HepG2 (cell line): ENCODE measurements around the gene CHRNA5. TPM values are rescaled to one million over a fixed set of nuclear protein-coding genes. Genes with fewer than 3 reads are reported as not detected.

Experiments used
- ATAC-seq: fragments of 200-7000 bp; cut with Tn5 transposase; 3 replicates; pipeline ENCODE4 v1.9.1; 2020; ENCODE audit warnings: mild to moderate bottlenecking, moderate library complexity
- BruUV-seq: library from RNA; stranded (reverse); fragments of 400-500 nt; replicated peaks from 2 replicates; lab custom pipeline; 2021; lab: Mats Ljungman, UMichigan
- CTCF ChIA-PET: fragments of 300-600 bp; formaldehyde crosslinking; extraction: SDS; loops from one replicate; lab custom pipeline; 2021; ENCODE audit warnings: low total read pairs, inconsistent platforms, low intra/inter-chr PET ratio; lab: Yijun Ruan, JAX
- POLR2A ChIA-PET: fragments of 350-600 bp; sonication (Branson Sonifier 250); formaldehyde crosslinking; loops from one replicate; lab custom pipeline; 2020; ENCODE audit warnings: antibody characterized with exemption, inconsistent platforms; lab: Yijun Ruan, JAX
- DNase-seq: peaks from one replicate; pipeline ENCODE4 v3.0.0-alpha.2; 2015; ENCODE audit warnings: low spot score
- FAIRE-seq: peaks from 3 replicates; lab custom pipeline; 2011; peaks lifted over from hg19 to GRCh38; lab: Jason Lieb, UNC
- H2AFZ ChIP-seq: one replicate; pipeline ENCODE4 v1.6.1; 2011; ENCODE audit warnings: low read length, inconsistent platforms
- H3K27ac ChIP-seq: fragments of 300-600 bp; 3 replicates; pipeline ENCODE4 v1.8.0; 2011; ENCODE audit warnings: mixed run types, mild to moderate bottlenecking, mixed read lengths, low read length, inconsistent platforms; ENCODE audit not compliant: insufficient read depth; ENCODE audit errors: extremely low read length
- H3K27me3 ChIP-seq, 2 experiments: fragments of 200-600 bp in 1 of 2; 2 replicates in 1 of 2; 3 replicates in 1 of 2; pipeline versions ENCODE4 v1.6.0 to v1.8.0; 2011; ENCODE audit warnings: low read length in 2 of 2, mild to moderate bottlenecking in 2 of 2, moderate library complexity in 2 of 2, inconsistent platforms in 1 of 2; ENCODE audit not compliant: insufficient read depth in 2 of 2, control insufficient read depth in 1 of 2
- H3K36me3 ChIP-seq, 2 experiments: fragments of 200-600 bp in 1 of 2; replicated peaks in 1 of 2; 2 replicates in 1 of 2; 3 replicates in 1 of 2; pipeline versions ENCODE4 v1.5.1 to v1.8.0; 2011; ENCODE audit warnings: low read length in 2 of 2, inconsistent platforms in 1 of 2; ENCODE audit not compliant: insufficient read depth in 2 of 2, control insufficient read depth in 1 of 2
- H3K4me1 ChIP-seq: 2 replicates; pipeline ENCODE4 v1.5.1; 2012; ENCODE audit warnings: low read length, inconsistent platforms; ENCODE audit not compliant: insufficient read depth
- H3K4me2 ChIP-seq: 2 replicates; pipeline ENCODE4 v1.6.0; 2011; ENCODE audit warnings: low read depth, low read length, inconsistent platforms
- H3K4me3 ChIP-seq, 3 experiments: fragments of 200-600 bp in 1 of 3; sonication (generic), shearing (Covaris generic) in 1 of 3; replicated peaks in 1 of 3; 2 replicates each; pipeline ENCODE4 v1.5.1; 2011 to 2016; ENCODE audit warnings: low read length in 3 of 3, inconsistent platforms in 2 of 3, low read depth in 2 of 3, mild to moderate bottlenecking in 2 of 3, control low read depth in 1 of 3, mixed read lengths in 1 of 3; ENCODE audit not compliant: insufficient read depth in 1 of 3
- H3K79me2 ChIP-seq: one replicate; pipeline ENCODE4 v1.6.1; 2011; ENCODE audit warnings: low read length, inconsistent platforms; ENCODE audit not compliant: insufficient read depth
- H3K9ac ChIP-seq: 2 replicates; pipeline ENCODE4 v1.6.0; 2011; ENCODE audit warnings: mild to moderate bottlenecking, low read depth, low read length, inconsistent platforms; ENCODE audit not compliant: insufficient read depth
- H3K9me3 ChIP-seq: 2 replicates; pipeline ENCODE4 v1.5.1; 2012; ENCODE audit warnings: mild to moderate bottlenecking, low read length
- H4K20me1 ChIP-seq: 2 replicates; pipeline ENCODE4 v1.6.0; 2011; ENCODE audit warnings: inconsistent platforms, mild to moderate bottlenecking, low read length, moderate library complexity; ENCODE audit not compliant: insufficient read depth
- E2F5 ChIP-seq: sonication (generic); formaldehyde crosslinking; conservative IDR thresholded peaks from 2 replicates; pipeline ENCODE4 v1.4.0; 2020; ENCODE audit warnings: missing genetic modification reagents
- FOXJ3 ChIP-seq: sonication (generic); formaldehyde crosslinking; IDR thresholded peaks from 2 replicates; pipeline ENCODE4 v1.4.0; 2020; ENCODE audit warnings: missing genetic modification reagents, mild to moderate bottlenecking, borderline replicate concordance
- MAFG ChIP-seq: sonication (generic); formaldehyde crosslinking; IDR thresholded peaks from 2 replicates; pipeline ENCODE4 v1.5.1; 2020; ENCODE audit warnings: mild to moderate bottlenecking, missing genetic modification reagents
- SRY ChIP-seq: sonication (generic); formaldehyde crosslinking; IDR thresholded peaks from 2 replicates; pipeline ENCODE4 v1.8.0; 2022; ENCODE audit warnings: mild to moderate bottlenecking, missing genetic modification reagents
- TMF1 ChIP-seq: sonication (generic); formaldehyde crosslinking; IDR thresholded peaks from 2 replicates; pipeline ENCODE4 v1.8.1; 2022; ENCODE audit warnings: low read depth, missing genetic modification reagents
- ZFAT ChIP-seq: sonication (generic); formaldehyde crosslinking; conservative IDR thresholded peaks from 2 replicates; pipeline ENCODE4 v1.8.1; 2023; ENCODE audit warnings: missing genetic modification reagents, inconsistent platforms
- ZNF12 ChIP-seq: sonication (generic); formaldehyde crosslinking; IDR thresholded peaks from 2 replicates; pipeline ENCODE4 v1.5.0; 2020; ENCODE audit warnings: missing genetic modification reagents
- WGBS: methylation state at CpG from one replicate; pipeline ENCODE4 v1.1.6; 2017; ENCODE audit warnings: low lambda C conversion rate; 5-methylcytosine and 5-hydroxymethylcytosine counted together
- in situ Hi-C: cut with HindIII; loops from 2 replicates; pipeline ENCODE4 v1.10.0; 2017; ENCODE audit warnings: low pct_unique_long_range_greater_than_20kb; ENCODE audit not compliant: extremely low pct_ligation_motif_present
- intact Hi-C: fragments of 100-400 bp; cut with micrococcal nuclease; formaldehyde crosslinking; loops from one replicate; pipeline ENCODE4 v1.10.0; 2022; ENCODE audit not compliant: unreplicated experiment
- polyA plus RNA-seq, 8 experiments: library from polyadenylated mRNA; depleted of rRNA in 3 of 8; stranded (reverse) in 7 of 8; unstranded in 1 of 8; fragments of >200 nt; fragmentation: Illumina TruSeq in 4 of 8; extraction: Trizol in 4 of 8; gene quantifications; 2 replicates each; pipeline versions ENCODE4 v1.2.1 to v1.2.3, GENCODE V29; 2011 to 2016; ENCODE audit warnings: low read depth in 4 of 8, missing spikeins in 1 of 8, mixed read lengths in 1 of 8; ENCODE audit not compliant: insufficient read depth in 1 of 8
- total RNA-seq, 5 experiments: library from RNA; depleted of rRNA; stranded (reverse); fragments of >200 nt; fragmentation: Illumina TruSeq; extraction: Trizol; gene quantifications; 2 replicates each; pipeline ENCODE4 v1.2.3, GENCODE V29; 2016; ENCODE audit warnings: low read depth in 1 of 5
- TF ChIP-seq, protein P1 (sequence below): IDR thresholded peaks from 2 replicates; pipeline ENCODE4 v1.4.0; 2020; ENCODE audit warnings: mild to moderate bottlenecking, missing genetic modification reagents
- TF ChIP-seq, protein P2 (sequence below): sonication (generic); formaldehyde crosslinking; IDR thresholded peaks from 2 replicates; pipeline ENCODE4 v1.4.0; 2020; ENCODE audit warnings: missing genetic modification reagents, borderline replicate concordance

CHRNA5 gene
- total and polyA plus RNA-seq, 2 of the 13 experiments (the other 11 are each of a cell fraction or from before 2014, with no cell fraction given): 3.7 to 10.5 TPM

DNA sequence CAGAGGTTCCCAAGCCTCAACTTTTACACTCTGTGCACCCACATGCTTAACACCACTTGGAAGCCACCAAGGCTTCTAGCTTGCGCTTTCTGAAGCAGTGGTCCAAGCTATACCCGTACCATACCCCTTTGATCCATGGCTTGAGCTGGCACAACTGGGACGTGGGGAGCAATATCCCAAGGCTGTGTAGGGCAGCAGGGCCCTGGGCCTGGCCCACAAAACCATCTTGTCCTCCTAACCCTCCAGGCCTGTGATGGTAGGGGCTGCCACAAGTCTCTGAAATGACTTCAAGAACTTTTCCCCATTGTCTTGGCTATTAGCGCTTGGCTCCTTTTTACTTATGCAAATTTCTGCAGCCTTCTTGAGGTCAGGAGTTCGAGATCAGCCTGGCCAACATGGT, 41.1 kb upstream of the CHRNA5 start:
- ATAC-seq (no peak), DNase-seq (no peak), FAIRE-seq (no peak)
- Histone ChIP-seq H3K9ac (no peak overlapping the region), H3K79me2 (no peaks in the 10 kb centered on the region), H3K27ac (no peak overlapping the region), H3K9me3 (peaks cover 7% of the 10 kb centered on the region), H3K27me3 (no peaks in the 10 kb centered on the region), H2AFZ (no peak overlapping the region), H4K20me1 (no peaks in the 10 kb centered on the region), H3K4me2 (no peak overlapping the region), H3K36me3 (no peaks in the 10 kb centered on the region), H3K4me3 (no peak overlapping the region), H3K4me1 (peaks cover 6% of the 10 kb centered on the region)
- WGBS: 85% methylated on average over 5 of the region's 5 CpGs
- TF ChIP-seq, protein P1, sequence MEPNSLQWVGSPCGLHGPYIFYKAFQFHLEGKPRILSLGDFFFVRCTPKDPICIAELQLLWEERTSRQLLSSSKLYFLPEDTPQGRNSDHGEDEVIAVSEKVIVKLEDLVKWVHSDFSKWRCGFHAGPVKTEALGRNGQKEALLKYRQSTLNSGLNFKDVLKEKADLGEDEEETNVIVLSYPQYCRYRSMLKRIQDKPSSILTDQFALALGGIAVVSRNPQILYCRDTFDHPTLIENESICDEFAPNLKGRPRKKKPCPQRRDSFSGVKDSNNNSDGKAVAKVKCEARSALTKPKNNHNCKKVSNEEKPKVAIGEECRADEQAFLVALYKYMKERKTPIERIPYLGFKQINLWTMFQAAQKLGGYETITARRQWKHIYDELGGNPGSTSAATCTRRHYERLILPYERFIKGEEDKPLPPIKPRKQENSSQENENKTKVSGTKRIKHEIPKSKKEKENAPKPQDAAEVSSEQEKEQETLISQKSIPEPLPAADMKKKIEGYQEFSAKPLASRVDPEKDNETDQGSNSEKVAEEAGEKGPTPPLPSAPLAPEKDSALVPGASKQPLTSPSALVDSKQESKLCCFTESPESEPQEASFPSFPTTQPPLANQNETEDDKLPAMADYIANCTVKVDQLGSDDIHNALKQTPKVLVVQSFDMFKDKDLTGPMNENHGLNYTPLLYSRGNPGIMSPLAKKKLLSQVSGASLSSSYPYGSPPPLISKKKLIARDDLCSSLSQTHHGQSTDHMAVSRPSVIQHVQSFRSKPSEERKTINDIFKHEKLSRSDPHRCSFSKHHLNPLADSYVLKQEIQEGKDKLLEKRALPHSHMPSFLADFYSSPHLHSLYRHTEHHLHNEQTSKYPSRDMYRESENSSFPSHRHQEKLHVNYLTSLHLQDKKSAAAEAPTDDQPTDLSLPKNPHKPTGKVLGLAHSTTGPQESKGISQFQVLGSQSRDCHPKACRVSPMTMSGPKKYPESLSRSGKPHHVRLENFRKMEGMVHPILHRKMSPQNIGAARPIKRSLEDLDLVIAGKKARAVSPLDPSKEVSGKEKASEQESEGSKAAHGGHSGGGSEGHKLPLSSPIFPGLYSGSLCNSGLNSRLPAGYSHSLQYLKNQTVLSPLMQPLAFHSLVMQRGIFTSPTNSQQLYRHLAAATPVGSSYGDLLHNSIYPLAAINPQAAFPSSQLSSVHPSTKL: no peak
- no peak for TF ChIP-seq TMF1 (CRISPR knock-in tag)
- in situ Hi-C loops: no loop called here
- BruUV-seq: no TSS peak
- ChIA-PET POLR2A (no interaction called here), CTCF (no interaction called here)
- intact Hi-C loops: no loop called here

DNA sequence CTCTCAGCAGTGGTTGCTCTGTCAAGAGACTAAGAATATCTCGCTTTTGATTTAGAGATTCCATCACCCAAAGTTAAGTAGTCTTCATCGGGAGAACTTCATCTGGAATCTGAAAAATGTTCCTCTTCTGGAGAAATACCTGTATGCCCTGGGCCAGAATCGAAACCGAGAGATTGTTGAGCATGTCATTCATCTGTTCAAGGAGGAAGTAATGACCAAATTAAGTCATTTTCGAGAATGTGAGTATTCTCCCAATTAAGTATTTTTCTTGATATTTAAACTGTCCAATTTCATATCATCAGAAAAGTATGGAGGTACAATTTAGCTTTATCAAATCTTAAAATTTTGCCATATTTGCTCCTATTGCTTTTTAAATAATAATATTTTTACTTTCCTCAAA, 38.0 kb upstream of the CHRNA5 start:
- 84% methylated on average over 5 of the region's 5 CpGs for WGBS
- DNase-seq (no peak), ATAC-seq (no peak), FAIRE-seq (no peak)
- CTCF ChIA-PET: no interaction called here
- Histone ChIP-seq H3K36me3 (no peaks in the 10 kb centered on the region), H3K4me1 (peaks cover 6% of the 10 kb centered on the region), H3K4me2 (no peak overlapping the region), H3K9ac (no peak overlapping the region), H3K27me3 (no peaks in the 10 kb centered on the region), H3K9me3 (peaks cover 7% of the 10 kb centered on the region), H2AFZ (no peak overlapping the region), H4K20me1 (no peaks in the 10 kb centered on the region), H3K79me2 (no peaks in the 10 kb centered on the region), H3K4me3 (no peak overlapping the region), H3K27ac (no peak overlapping the region)
- POLR2A ChIA-PET: no interaction called here
- in situ Hi-C loops (no loop called here), intact Hi-C loops (no loop called here)
- BruUV-seq: no TSS peak
- TF ChIP-seq MAFG (no peak), ZFAT (CRISPR knock-in tag) (no peak), FOXJ3 (CRISPR knock-in tag) (no peak), E2F5 (CRISPR knock-in tag) (no peak), SRY (CRISPR knock-in tag) (no peak), ZNF12 (CRISPR knock-in tag) (no peak)
- TF ChIP-seq, protein P2, sequence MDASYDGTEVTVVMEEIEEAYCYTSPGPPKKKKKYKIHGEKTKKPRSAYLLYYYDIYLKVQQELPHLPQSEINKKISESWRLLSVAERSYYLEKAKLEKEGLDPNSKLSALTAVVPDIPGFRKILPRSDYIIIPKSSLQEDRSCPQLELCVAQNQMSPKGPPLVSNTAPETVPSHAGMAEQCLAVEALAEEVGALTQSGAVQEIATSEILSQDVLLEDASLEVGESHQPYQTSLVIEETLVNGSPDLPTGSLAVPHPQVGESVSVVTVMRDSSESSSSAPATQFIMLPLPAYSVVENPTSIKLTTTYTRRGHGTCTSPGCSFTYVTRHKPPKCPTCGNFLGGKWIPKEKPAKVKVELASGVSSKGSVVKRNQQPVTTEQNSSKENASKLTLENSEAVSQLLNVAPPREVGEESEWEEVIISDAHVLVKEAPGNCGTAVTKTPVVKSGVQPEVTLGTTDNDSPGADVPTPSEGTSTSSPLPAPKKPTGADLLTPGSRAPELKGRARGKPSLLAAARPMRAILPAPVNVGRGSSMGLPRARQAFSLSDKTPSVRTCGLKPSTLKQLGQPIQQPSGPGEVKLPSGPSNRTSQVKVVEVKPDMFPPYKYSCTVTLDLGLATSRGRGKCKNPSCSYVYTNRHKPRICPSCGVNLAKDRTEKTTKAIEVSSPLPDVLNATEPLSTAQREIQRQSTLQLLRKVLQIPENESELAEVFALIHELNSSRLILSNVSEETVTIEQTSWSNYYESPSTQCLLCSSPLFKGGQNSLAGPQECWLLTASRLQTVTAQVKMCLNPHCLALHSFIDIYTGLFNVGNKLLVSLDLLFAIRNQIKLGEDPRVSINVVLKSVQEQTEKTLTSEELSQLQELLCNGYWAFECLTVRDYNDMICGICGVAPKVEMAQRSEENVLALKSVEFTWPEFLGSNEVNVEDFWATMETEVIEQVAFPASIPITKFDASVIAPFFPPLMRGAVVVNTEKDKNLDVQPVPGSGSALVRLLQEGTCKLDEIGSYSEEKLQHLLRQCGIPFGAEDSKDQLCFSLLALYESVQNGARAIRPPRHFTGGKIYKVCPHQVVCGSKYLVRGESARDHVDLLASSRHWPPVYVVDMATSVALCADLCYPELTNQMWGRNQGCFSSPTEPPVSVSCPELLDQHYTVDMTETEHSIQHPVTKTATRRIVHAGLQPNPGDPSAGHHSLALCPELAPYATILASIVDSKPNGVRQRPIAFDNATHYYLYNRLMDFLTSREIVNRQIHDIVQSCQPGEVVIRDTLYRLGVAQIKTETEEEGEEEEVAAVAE (CRISPR knock-in tag): no peak
